CD14-positive monocyte (primary cell): Measurements from ENCODE around the gene RNF40. TPM values are rescaled to one million over a fixed set of nuclear protein-coding genes. Genes with fewer than 3 reads are reported as not detected.

ENCODE experiments used
- DNase-seq, 3 donors: peaks; one replicate each; pipeline ENCODE4 v3.0.0-alpha.2; 2011 to 2022
- H2AFZ ChIP-seq: 2 replicates; pipeline ENCODE4 v1.6.0; 2012; ENCODE audit warnings: mild to moderate bottlenecking, low read depth, low read length, inconsistent platforms; ENCODE audit not compliant: insufficient read depth, poor library complexity, severe bottlenecking
- H3K27ac ChIP-seq, 2 donors: 1 replicate in 1 of 2; 2 replicates in 1 of 2; pipeline ENCODE4 v1.5.1; 2012 to 2013; ENCODE audit warnings: low read length in 2 of 2, control low read depth in 1 of 2, inconsistent platforms in 1 of 2, low read depth in 1 of 2, mild to moderate bottlenecking in 1 of 2
- H3K27me3 ChIP-seq, 2 donors: one replicate each; pipeline versions ENCODE4 v1.6.0 to v1.6.1; 2011 to 2013; ENCODE audit warnings: low read length in 2 of 2; ENCODE audit not compliant: control insufficient read depth in 2 of 2, insufficient read depth in 2 of 2
- H3K36me3 ChIP-seq, 2 donors: replicated peaks in 1 of 2; 1 replicate in 1 of 2; 2 replicates in 1 of 2; pipeline versions ENCODE4 v1.5.1 to v1.6.1; 2012 to 2013; ENCODE audit warnings: low read length in 2 of 2, control low read depth in 1 of 2, inconsistent platforms in 1 of 2, mild to moderate bottlenecking in 1 of 2; ENCODE audit not compliant: insufficient read depth in 2 of 2, control insufficient read depth in 1 of 2
- H3K4me1 ChIP-seq, 2 donors: 1 replicate in 1 of 2; 2 replicates in 1 of 2; pipeline versions ENCODE4 v1.5.1 to v1.6.1; 2012 to 2013; ENCODE audit warnings: low read length in 2 of 2, control low read depth in 1 of 2, inconsistent platforms in 1 of 2, mild to moderate bottlenecking in 1 of 2, moderate library complexity in 1 of 2; ENCODE audit not compliant: insufficient read depth in 2 of 2, control insufficient read depth in 1 of 2
- H3K4me2 ChIP-seq: replicated peaks from 2 replicates; pipeline ENCODE3; 2012; ENCODE audit warnings: low read length, moderate library complexity, mild to moderate bottlenecking; ENCODE audit not compliant: poor library complexity, severe bottlenecking; ENCODE audit errors: extremely low read depth
- H3K4me3 ChIP-seq, 3 experiments: fragments of 200-600 bp in 1 of 3; sonication (generic) in 1 of 3; replicated peaks in 1 of 3; 1 replicate in 2 of 3; 2 replicates in 1 of 3; pipeline ENCODE4 v1.5.1; 2011 to 2013; ENCODE audit warnings: low read length in 3 of 3, mild to moderate bottlenecking in 3 of 3, control low read depth in 2 of 3, low read depth in 2 of 3, inconsistent platforms in 1 of 3, moderate library complexity in 1 of 3
- H3K79me2 ChIP-seq: 2 replicates; pipeline ENCODE4 v1.6.0; 2012; ENCODE audit warnings: mild to moderate bottlenecking, control low read depth, inconsistent platforms, low read length, moderate library complexity; ENCODE audit not compliant: insufficient read depth
- H3K9ac ChIP-seq: 2 replicates; pipeline ENCODE4 v1.6.0; 2017; ENCODE audit warnings: low read length, mild to moderate bottlenecking; ENCODE audit not compliant: insufficient read depth, poor library complexity, severe bottlenecking
- H3K9me3 ChIP-seq, 2 donors: replicated peaks in 1 of 2; 1 replicate in 1 of 2; 2 replicates in 1 of 2; pipeline versions ENCODE4 v1.5.1 to v1.6.1; 2012 to 2013; ENCODE audit warnings: low read length in 2 of 2, control low read depth in 1 of 2; ENCODE audit not compliant: control insufficient read depth in 1 of 2, insufficient read depth in 1 of 2
- H4K20me1 ChIP-seq: 2 replicates; pipeline ENCODE4 v1.6.0; 2012; ENCODE audit warnings: mild to moderate bottlenecking, low read length, control low read depth, moderate library complexity; ENCODE audit not compliant: insufficient read depth
- H3K27ac Mint-ChIP-seq, 7 donors: one replicate each; pipeline ENCODE4 v1.8.0; 2020; ENCODE audit warnings: mild to moderate bottlenecking in 7 of 7, mixed read lengths in 7 of 7, moderate library complexity in 6 of 7, inconsistent platforms in 2 of 7
- H3K27me3 Mint-ChIP-seq, 3 donors: one replicate each; pipeline ENCODE4 v1.8.0; 2021 to 2022; ENCODE audit warnings: low read depth in 3 of 3, mild to moderate bottlenecking in 3 of 3, mixed read lengths in 3 of 3, moderate library complexity in 3 of 3, inconsistent platforms in 1 of 3
- H3K36me3 Mint-ChIP-seq, 2 donors: one replicate each; pipeline ENCODE4 v1.8.0; 2020; ENCODE audit warnings: mixed read lengths in 2 of 2, inconsistent platforms in 1 of 2, mild to moderate bottlenecking in 1 of 2
- H3K4me1 Mint-ChIP-seq: one replicate; pipeline ENCODE4 v1.8.0; 2020; ENCODE audit warnings: mild to moderate bottlenecking, mixed read lengths
- H3K4me3 Mint-ChIP-seq, 2 donors: one replicate each; pipeline ENCODE4 v1.8.0; 2020; ENCODE audit warnings: mild to moderate bottlenecking in 2 of 2, mixed read lengths in 2 of 2, moderate library complexity in 1 of 2
- H3K9me3 Mint-ChIP-seq, 7 donors: one replicate each; pipeline ENCODE4 v1.8.0; 2020 to 2022; ENCODE audit warnings: mixed read lengths in 7 of 7, mild to moderate bottlenecking in 6 of 7, moderate library complexity in 6 of 7, inconsistent platforms in 2 of 7
- CTCF ChIP-seq: fragments of 200-600 bp; IDR thresholded peaks from one replicate; pipeline ENCODE4 v1.8.0; 2022; ENCODE audit warnings: antibody characterized with exemption, mild to moderate bottlenecking
- WGBS: methylation state at CpG from one replicate; pipeline ENCODE4 v1.1.5; 2013; ENCODE audit warnings: missing lambda C conversion rate; ENCODE audit not compliant: insufficient coverage; 5-methylcytosine and 5-hydroxymethylcytosine counted together
- intact Hi-C, 2 donors: fragments of 100-400 bp; cut with micrococcal nuclease; formaldehyde crosslinking; loops; one replicate each; pipeline versions ENCODE4 v1.15.0 to v1.15.1; 2023
- polyA plus RNA-seq, 3 donors: library from polyadenylated mRNA; depleted of rRNA in 1 of 3; unstranded in 2 of 3; stranded (reverse) in 1 of 3; fragments of 300-500 nt in 2 of 3; fragments of >200 nt in 1 of 3; fragmentation: Illumina TruSeq in 2 of 3; gene quantifications; 1 replicate in 2 of 3; 2 replicates in 1 of 3; pipeline ENCODE4 v1.2.3, GENCODE V29; 2012 to 2021

The RNF40 gene
- polyA plus RNA-seq, 3 donors = 14.8 to 53.5 (median 34.9) TPM

DNA sequence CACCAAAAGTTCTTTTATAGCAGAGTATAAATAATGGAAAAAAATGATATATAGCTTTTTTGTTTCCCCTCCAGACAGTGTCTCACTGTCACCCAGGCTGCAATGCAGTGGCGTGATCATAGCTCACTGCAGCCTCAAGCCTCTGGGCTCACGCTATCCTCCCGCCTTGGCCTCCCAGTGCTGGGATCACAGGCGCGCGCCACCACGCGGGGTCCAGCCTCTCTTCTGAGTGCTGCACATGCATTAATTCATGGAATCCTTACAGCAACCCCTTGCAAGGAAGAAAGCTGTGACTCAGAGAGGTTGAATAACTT lies 42.9 kb downstream of the RNF40 start:
- peak overlapping the region; percentile 59 to 97 (median 82) for H3K4me3 ChIP-seq
- peak overlapping the region; percentile 97 for H3K4me2 ChIP-seq
- TF ChIP-seq CTCF = no peak
- peaks cover 41% of the 10 kb centered on the region for H3K4me1 Mint-ChIP-seq
- peak overlapping the region; percentile 91 for H3K4me3 Mint-ChIP-seq
- peak overlapping the region; percentile 88 for H3K9ac ChIP-seq
- H3K27ac Mint-ChIP-seq = peak overlapping the region in 6 of 7 donors; percentile 37 to 89 (median 75)
- WGBS = 68% methylated on average over 8 of the region's 8 CpGs
- no peaks in the 10 kb centered on the region for H3K27me3 ChIP-seq
- H2AFZ ChIP-seq = peak overlapping the region; percentile 99
- no peaks in the 10 kb centered on the region for H3K36me3 ChIP-seq
- peak overlapping the region; percentile 59 to 82 for H3K27ac ChIP-seq
- H4K20me1 ChIP-seq = no peaks in the 10 kb centered on the region
- DNase-seq = no peak
- H3K79me2 ChIP-seq = peaks cover 3% of the 10 kb centered on the region
- peaks cover 0 to 4% (median 0%) of the 10 kb centered on the region in 3 donors for H3K27me3 Mint-ChIP-seq
- H3K4me1 ChIP-seq = peaks cover 45 to 51% of the 10 kb centered on the region in 2 donors
- H3K9me3 Mint-ChIP-seq = no peaks in the 10 kb centered on the region
- intact Hi-C loops = loop anchor here in 1 of 2 donors (5.0 kb wide), 1 partner anchor 43 kb away; the partner anchor contains the start of genes CFAP119 and RNF40
- no peaks in the 10 kb centered on the region for H3K36me3 Mint-ChIP-seq
- H3K9me3 ChIP-seq = no peaks in the 10 kb centered on the region

DNA sequence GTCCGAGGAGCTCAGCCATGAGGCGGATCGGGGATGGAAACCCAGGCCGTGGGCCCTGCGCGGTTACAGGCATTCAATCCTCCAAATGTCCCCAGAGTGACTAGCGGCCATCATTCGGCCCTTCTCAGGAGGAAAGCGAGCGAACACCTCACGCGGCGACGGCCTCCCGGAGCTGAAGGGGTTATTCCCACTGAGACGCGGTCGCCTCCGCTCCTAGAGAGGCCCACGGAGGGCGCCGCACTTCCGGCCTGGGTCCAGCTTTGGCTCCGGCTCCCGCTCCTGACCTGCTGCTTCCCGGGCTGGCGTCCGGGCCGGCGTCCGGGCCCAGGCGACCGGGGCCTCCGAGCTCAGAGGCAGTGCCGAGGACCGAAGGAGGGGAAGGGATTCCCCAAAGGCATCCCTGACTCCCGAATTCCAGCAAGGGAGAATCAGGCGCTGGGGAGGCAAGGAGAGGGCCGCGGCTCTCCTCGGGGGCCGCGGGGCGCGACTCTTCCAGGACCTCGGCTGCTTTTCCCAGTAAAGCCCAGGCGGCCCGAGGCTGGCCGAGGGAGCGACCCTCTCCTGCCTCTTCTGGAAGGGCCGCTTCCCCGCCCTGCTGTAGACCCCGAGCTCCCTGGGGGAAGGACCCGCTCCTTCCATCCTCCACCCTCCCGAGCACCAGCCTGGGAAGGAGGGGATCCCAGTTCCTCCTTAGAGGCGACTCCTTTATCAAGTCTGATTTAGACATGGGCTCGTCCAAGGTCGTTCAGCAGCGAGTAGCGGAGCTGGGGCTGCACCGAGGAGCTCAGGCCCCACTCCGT lies 43.4 kb downstream of the RNF40 start:
- Mint-ChIP-seq H3K9me3 (no peaks in the 10 kb centered on the region), H3K27ac (peak overlapping the region; percentile 72 to 89 (median 79)), H3K36me3 (no peaks in the 10 kb centered on the region), H3K4me3 (peak overlapping the region; percentile 91), H3K27me3 (peaks cover 0 to 4% (median 0%) of the 10 kb centered on the region in 3 donors), H3K4me1 (peaks cover 41% of the 10 kb centered on the region)
- Histone ChIP-seq H3K9me3 (no peaks in the 10 kb centered on the region), H3K27ac (peak overlapping the region; percentile 59 to 82), H3K4me1 (peaks cover 45 to 51% of the 10 kb centered on the region in 2 donors), H3K9ac (peak overlapping the region; percentile 88), H3K27me3 (no peaks in the 10 kb centered on the region), H3K4me2 (peak overlapping the region; percentile 97), H2AFZ (peak overlapping the region; percentile 99), H3K36me3 (no peaks in the 10 kb centered on the region), H3K79me2 (peaks cover 3% of the 10 kb centered on the region), H3K4me3 (peak overlapping the region; percentile 59 to 97 (median 82)), H4K20me1 (no peaks in the 10 kb centered on the region)
- peak; percentile 50 to 62 (median 56) for DNase-seq
- under 1% methylated on average over 49 of the region's 62 CpGs for WGBS
- TF ChIP-seq CTCF = no peak
- intact Hi-C loops = loop anchor here in 1 of 2 donors (2.0 to 5.0 kb wide), 2 partner anchors 19 to 43 kb away; partner anchors contain the start of genes CFAP119, RNF40 and ZNF629
